Skin epidermis (tissue), 12 donors: ENCODE measurements around the gene MAP4K1.
"Not testable (repeated sequence)": the region's sequence is repeated elsewhere in the genome, so short reads cannot be mapped to it uniquely, and the experiment has no call there.

Source experiments
- H3K27ac ChIP-seq, 21 experiments: fragments of 200-600 bp; sonication (generic) in 11 of 21; one replicate each; pipeline ENCODE4 v1.5.0; 2020; ENCODE audit warnings: mild to moderate bottlenecking in 3 of 21, inconsistent platforms in 2 of 21, moderate library complexity in 2 of 21
- H3K4me3 ChIP-seq, 7 experiments: fragments of 200-600 bp; sonication (generic) in 2 of 7; one replicate each; pipeline ENCODE4 v1.5.0; 2020; ENCODE audit warnings: inconsistent platforms in 2 of 7, mild to moderate bottlenecking in 2 of 7, moderate library complexity in 1 of 7

MAP4K1 gene

DNA sequence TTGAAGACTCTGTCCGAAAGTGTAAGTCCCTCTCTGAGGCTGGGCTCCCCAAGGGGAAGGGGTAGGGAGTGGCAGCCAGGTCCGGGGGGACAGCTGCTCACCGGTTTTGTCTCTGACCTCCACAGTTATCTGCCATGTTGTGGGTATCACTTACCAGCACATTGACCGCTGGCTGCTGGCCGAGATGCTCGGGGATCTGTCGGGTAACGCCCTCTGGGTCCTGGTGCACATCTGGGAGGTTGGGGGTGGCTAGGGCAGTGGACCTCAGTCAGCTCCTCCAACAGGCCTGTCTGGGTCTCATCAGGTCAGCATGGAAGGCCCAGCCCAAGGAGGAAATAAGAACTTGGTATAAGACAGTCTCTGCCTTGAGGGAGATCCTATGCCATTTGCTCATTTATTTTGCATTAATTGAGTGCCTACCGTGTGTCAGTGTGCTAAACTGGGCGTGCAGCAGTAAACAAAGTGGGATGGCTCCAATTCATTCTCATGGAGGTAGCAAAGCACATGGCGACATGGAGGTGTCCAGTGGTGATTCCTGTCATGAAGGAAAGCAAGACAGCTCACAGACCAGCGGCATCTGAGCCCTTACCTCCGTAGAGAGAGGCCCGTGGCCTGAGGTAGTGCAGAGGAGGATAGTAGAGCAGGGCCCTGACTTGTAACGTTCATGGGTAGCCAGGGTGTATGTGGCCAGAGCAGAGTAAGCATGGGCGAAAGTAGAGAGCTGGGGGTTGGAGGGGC lies 14.9 kb upstream of the MAP4K1 start:
- no peak overlapping the region for H3K27ac ChIP-seq

DNA sequence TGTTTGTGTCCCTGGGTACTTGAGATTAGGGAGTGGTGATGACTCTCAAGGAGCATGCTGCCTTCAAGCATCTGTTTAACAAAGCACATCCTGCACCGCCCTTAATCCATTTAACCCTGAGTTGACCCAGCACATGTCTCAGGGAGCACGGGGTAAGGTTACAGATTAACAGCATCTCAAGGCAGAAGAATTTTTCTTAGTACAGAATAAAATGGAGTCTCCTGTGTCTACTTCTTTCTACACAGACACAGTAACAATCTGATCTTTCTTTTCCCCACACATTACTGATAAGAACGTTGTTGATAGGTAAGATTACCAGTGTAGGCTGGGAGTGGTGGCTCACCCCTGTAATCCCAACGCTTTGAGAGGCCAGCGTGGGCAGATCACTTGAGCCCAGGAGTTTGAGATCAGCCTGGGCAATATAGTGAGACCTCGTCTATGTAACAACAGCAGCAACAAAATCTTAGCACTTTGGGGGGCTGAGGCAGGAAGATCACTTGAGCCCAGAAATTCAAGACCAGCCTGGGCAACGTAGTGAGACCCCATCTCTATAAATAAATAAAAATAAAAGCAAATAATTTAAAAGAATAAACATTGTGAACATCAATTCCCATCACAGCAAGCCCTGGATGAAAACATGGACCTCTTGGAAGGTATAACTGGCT lies 14.2 kb upstream of the MAP4K1 start:
- not testable (repeated sequence) for H3K4me3 ChIP-seq, H3K27ac ChIP-seq

More for the DNA sequence above, 14.9 kb upstream of the MAP4K1 start:
- no peak overlapping the region for H3K4me3 ChIP-seq

DNA sequence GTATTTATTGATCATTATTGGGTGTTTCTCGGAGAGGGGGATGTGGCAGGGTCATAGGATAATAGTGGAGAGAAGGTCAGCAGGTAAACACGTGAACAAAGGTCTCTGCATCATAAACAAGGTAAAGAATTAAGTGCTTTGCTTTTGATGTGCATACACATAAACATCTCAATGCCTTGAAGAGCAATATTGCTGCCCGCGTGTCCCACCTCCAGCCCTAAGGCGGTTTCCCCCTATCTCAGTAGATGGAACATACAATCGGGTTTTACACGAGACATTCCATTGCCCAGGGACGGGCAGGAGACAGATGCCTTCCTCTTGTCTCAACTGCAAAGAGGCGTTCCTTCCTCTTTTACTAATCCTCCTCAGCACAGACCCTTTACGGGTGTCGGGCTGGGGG lies 13.5 kb upstream of the MAP4K1 start:
- not testable (repeated sequence) for H3K27ac ChIP-seq, H3K4me3 ChIP-seq

GRCh38 chr19:38629568-38629967 lies 11.8 kb upstream of the MAP4K1 start:
- H3K27ac ChIP-seq: no peak overlapping the region
- H3K4me3 ChIP-seq: no peak overlapping the region

GRCh38 chr19:38626401-38626800 lies 8.6 kb upstream of the MAP4K1 start:
- H3K27ac ChIP-seq: no peak overlapping the region
- H3K4me3 ChIP-seq: no peak overlapping the region

- no peak overlapping the region for H3K4me3 ChIP-seq
Measured at GRCh38 chr19:38624822-38625221, 7.1 kb upstream of the MAP4K1 start.

GRCh38 chr19:38619361-38620174 lies 1.8 kb upstream of the MAP4K1 start:
- Histone ChIP-seq H3K27ac (peak overlapping the region; percentile 63 to 99 (median 92)), H3K4me3 (peak overlapping the region; percentile 78 to 95 (median 83))

More at GRCh38 chr19:38624822-38625221, 7.1 kb upstream of the MAP4K1 start:
- H3K27ac ChIP-seq: no peak overlapping the region

DNA sequence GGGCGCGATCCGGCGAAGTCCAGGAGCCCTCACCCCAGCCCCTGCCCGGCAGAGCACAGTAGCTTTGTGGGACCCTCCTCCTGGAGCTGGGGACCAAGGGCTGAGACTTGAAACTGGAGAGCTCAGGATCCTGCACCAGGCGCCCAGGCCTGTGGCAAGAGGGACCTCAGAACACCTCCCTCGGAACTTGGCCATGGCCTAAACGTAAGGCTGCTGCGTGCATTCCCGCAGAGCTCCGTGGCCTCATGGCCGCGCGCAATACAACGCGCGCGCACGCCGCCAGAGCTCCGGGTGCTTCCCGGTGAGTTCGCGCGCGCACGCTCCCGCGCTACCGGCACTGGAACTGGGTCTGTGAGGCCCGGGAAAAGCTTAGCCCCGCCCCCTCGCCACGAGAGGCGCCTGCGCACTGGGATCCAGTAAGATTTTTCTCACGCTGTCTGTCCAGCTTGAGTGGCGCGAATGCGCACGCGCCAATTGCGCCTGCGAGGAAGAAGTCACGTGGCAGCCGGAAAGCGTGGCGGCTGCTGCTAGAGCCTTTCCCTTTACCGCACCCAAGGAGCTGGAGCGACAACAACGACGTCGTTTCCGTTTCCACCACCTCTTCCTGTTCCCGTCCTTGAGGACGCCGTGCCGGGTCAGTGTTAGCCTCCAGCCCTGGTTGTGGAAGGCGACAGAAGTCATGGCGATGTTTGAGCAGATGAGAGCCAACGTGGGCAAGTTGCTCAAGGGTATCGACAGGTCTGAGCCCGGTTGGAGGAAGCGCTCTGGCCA lies 1.0 kb upstream of the MAP4K1 start, which contains the start of gene EIF3K:
EIF3K (plus strand) TSS at position 599 of the 771 bp plus-strand sequence; CDS start at position 680, 81 bp downstream.
- peak within 1 kb of the TSS; percentile 63 to 99 (median 92) for H3K27ac ChIP-seq

GRCh38 chr19:38617283-38617763 lies 430 bp downstream of the MAP4K1 start:
- Histone ChIP-seq H3K27ac (peak overlapping the region in 14 of 21 experiments; percentile 5 to 94 (median 90)), H3K4me3 (peak overlapping the region; percentile 78 to 95 (median 83))

More for the DNA sequence above, 1.0 kb upstream of the MAP4K1 start, which contains the start of gene EIF3K:
- peak within 1 kb of the TSS; percentile 78 to 95 (median 83) for H3K4me3 ChIP-seq

DNA sequence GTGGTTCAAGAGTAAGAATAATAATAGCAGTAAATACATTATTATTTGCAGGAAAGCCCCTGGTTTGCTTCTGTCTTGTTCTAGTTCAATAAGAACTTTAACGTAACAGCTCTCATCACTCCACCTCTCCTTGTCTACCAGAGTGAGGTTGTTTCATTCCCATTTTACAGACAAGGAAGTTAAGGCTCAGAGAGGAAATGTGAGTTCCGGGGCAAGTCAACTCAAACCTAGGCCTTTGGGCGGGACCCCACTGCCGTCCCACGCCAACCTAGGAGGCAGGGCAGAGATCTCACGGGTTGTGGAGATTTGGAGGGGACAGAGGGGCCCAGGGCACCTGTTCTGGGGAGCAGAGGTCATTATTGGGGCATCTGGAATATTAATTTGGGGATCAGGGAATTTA lies 1.5 kb downstream of the MAP4K1 start:
- Histone ChIP-seq H3K4me3 (no peak overlapping the region), H3K27ac (peak overlapping the region in 5 of 21 experiments; percentile 23 to 94 (median 91))

DNA sequence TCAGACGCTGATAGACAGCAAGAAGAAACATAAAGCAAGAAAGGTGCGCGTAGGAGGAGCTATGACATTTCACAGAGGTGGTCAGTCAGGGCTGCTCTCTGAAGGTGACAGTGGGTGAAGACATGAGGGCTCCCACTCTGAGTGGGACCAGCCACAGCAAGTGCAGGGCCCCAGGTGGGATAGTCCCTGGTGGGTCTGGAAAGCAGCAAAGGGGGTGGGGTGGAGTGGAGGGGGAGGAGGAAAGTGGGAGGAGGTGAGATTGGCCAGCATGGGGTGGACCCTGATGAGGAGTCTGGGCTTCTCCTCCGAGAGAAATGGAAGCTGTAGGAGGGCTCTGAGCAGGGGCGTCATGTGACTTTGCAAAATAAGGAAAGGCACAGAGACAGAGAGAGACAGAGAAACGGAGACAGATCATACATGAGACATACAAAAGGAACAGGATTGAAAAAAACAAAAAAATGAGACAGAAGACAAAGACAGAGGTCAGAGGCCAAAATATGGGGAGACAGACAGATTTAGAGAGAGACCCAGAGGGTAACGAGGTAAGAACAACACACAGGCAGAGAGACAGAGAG lies 2.7 kb downstream of the MAP4K1 start:
- H3K4me3 ChIP-seq: no peak overlapping the region
- no peak overlapping the region for H3K27ac ChIP-seq

- Histone ChIP-seq H3K4me3 (no peak overlapping the region), H3K27ac (no peak overlapping the region)
Measured at GRCh38 chr19:38614289-38614688, 3.5 kb downstream of the MAP4K1 start.

GRCh38 chr19:38606131-38606530 lies 11.6 kb downstream of the MAP4K1 start:
- H3K27ac ChIP-seq: no peak overlapping the region
- H3K4me3 ChIP-seq: no peak overlapping the region

DNA sequence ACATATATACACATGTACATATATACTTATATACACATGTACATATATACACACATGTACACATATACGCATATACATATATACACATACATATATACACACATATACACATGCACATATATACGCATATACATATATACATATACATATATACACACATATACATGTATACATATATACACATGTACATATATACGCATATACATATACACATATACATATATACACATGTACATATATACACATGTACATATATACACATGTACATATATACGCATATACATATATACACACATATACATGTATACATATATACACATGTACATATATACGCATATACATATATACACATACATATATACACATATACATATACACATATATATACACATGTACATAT lies 14.9 kb downstream of the MAP4K1 start:
- H3K4me3 ChIP-seq, H3K27ac ChIP-seq: not testable (repeated sequence)

- H3K27ac ChIP-seq: no peak overlapping the region
Measured at GRCh38 chr19:38599722-38600121, 18.0 kb downstream of the MAP4K1 start.

GRCh38 chr19:38597075-38597474 lies 20.7 kb downstream of the MAP4K1 start:
- H3K4me3 ChIP-seq: no peak overlapping the region
- H3K27ac ChIP-seq: no peak overlapping the region

More at GRCh38 chr19:38599722-38600121, 18.0 kb downstream of the MAP4K1 start:
- no peak overlapping the region for H3K4me3 ChIP-seq

- H3K4me3 ChIP-seq: peak overlapping the region in 1 of 7 experiments; percentile 9
Measured at GRCh38 chr19:38596057-38596981, 21.4 kb downstream of the MAP4K1 start.

DNA sequence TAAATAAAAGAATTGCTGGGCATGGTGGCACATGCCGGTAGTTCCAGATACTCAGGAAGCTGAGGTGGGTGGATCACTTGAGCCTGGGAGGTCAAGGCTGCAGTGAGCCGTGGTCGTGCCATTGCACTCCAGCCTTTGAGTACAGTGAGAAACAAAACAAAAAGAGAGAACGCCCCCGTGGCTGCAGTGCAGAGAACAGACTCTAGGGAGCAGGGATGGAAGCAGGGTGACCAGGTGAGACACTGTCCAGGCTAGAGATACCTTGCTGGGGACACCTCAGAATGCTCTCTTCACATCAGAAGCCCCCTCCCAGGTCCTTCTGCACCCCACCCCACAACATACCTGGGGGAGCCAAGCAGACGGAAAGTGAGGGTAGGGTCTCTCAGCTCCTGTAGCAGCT lies 24.8 kb downstream of the MAP4K1 start:
- Histone ChIP-seq H3K4me3 (no peak overlapping the region), H3K27ac (no peak overlapping the region)

More at GRCh38 chr19:38596057-38596981, 21.4 kb downstream of the MAP4K1 start:
- H3K27ac ChIP-seq: no peak overlapping the region
